A172 (cell line): Measurements from ENCODE around the gene TBCD. TPM values are rescaled to one million over a fixed set of nuclear protein-coding genes. Genes with fewer than 3 reads are reported as not detected.
"Not testable (repeated sequence)": the region's sequence is repeated elsewhere in the genome, so short reads cannot be mapped to it uniquely, and the experiment has no call there.

ENCODE experiments used
- DNase-seq: peaks from one replicate; pipeline ENCODE4 v3.0.0-alpha.2; 2015; ENCODE audit warnings: low spot score
- total RNA-seq: library from RNA; depleted of rRNA; stranded (reverse); fragments of >200 nt; shearing (Covaris generic); gene quantifications from 2 replicates; pipeline ENCODE4 v1.2.3, GENCODE V29; 2014

TBCD gene
- total RNA-seq, 1 experiment from 2014 or later = 38.7 TPM

DNA sequence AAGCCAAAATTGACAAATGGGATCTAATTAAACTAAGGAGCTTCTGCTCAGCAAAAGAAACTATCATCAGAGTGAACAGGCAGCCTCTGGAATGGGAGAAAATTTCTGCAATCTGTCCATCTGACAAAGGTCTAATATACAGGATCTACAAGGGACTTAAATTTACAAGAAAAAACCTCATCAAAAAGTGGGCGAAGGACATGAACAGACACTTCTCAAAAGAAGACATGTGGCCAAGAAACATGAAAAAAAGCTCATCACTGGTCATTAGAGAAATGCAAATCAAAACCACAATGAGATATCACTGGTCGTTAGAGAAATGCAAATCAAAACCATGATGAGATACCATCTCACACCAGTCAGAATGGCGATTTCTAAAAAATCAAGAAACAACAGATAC lies 203.2 kb downstream of the TBCD start:
- DNase-seq = not testable (repeated sequence)

DNA sequence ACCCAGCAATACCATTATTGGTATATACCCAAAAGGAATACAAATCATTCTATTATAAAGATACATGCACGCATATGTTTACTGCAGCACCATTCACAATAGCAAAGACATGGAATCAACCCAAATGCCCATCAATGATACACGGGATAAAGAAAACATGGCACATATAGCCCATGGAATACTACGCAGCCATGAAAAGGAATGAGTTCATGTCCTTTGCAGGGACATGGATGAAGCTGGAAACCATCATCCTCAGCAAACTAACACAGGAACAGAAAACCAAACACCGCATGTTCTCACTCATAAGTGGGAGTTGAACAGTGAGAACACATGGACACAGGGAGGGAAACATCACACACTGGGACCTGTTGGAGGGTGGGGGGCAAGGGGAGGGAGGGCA lies 203.8 kb downstream of the TBCD start:
- DNase-seq = not testable (repeated sequence)

DNA sequence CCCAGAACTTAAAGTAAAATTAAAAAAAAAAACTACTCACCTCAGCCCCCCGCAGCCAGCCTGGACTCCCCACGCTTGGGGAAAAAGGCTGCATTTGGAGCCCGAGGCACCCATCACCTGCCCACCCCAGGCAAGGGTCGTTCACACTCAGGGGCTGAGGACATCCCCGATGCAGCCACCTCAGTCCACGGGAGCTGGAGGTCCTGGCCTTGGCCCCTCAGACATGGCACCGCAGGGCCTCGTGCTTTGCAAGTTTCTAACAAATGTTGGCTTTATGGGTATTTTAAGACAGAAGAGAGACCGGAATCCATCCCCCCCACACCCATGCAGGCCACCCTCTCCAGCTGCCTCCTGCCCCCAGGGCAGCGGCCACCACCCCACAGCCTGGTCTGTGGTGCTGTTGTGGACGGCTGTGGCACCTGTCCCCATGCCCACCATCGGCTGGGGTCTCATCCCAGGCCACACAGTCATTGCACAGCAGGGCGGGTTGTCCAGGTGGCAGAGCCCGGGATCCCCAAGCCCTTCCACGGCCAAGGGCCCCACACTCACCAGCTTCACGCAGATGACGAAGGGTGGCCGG lies 204.4 kb downstream of the TBCD start:
- no peak for DNase-seq

DNA sequence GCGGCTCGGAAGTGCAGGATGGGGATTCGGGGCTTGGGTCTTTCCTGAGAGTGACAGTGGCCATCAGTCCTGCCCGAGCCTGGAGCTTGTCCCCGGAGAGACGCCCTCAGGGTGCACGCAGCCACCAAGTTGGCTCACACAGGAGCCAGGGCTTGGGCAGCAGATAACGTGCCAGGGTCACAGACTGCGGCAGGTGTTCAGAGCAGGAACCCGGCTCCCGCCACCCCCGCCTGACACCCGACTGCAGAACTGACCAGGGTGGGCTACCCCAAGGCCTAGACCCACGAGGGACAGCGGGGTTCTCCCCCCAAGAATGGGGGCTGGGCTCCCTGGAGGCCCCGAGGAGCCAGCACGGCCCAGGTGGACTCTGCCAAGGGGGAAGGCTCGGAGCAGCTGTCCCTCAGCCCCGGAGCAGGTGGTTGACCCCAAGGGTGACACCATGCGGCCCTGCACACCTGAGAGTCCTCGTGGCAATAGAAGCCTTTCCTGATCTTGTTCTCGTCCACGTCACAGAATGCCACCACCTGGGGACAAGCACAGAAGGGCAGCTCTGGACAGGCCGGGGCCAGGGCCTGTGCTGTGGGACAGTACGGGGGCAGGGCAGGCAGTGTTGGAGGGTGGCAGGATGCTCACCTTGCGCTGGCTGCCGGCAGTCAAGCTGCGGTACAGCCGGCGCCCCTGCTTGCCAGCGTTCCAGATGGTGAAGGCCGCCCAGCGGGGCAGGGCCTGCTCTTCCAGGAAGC lies 205.0 kb downstream of the TBCD start:
- no peak for DNase-seq

DNA sequence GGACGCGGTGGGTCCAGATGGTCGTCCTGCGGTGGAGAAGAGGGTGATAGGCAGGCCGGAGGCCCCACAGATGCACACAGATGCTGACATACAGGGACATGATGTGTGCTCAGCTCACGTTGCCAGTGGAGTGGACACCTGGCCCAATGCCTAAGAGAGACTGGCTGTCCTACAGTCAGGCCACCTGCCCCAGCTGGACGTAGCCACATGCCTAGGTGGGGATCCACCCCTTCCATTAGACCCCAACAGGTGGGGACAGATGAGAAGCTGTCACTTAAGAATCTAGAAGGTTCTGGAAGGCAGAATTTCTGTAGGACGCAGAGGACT lies 205.6 kb downstream of the TBCD start:
- DNase-seq = no peak

DNA sequence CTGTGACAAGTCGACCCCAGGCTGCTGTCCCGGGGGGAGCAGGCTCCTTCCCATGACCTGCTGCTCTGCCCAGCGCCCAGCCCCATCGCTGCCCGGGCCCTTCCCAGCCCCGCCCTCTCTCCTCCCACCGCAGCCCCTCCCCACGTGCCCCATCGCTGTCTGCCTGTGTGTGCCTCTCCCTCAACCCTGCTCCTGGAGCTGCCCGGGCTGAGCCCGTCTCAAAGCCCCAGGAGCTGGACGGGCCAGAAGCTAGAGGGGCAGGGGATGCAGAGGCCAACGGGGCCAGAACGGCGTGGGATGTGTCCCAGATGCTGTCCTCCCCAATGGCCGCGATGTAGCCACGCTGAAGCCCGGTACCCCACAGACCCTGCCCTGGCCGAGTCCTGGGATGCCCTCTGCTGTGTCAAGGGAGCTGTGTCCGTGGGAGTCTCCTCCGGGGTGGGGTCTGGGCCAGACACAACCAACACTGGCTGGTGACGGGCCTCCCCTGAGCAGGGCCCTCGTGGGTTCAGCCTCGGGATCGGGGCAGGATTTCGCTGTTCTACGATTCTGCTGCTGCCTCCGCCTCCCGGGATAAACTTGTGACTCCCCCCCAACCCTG lies 206.2 kb downstream of the TBCD start:
- DNase-seq = no peak

DNA sequence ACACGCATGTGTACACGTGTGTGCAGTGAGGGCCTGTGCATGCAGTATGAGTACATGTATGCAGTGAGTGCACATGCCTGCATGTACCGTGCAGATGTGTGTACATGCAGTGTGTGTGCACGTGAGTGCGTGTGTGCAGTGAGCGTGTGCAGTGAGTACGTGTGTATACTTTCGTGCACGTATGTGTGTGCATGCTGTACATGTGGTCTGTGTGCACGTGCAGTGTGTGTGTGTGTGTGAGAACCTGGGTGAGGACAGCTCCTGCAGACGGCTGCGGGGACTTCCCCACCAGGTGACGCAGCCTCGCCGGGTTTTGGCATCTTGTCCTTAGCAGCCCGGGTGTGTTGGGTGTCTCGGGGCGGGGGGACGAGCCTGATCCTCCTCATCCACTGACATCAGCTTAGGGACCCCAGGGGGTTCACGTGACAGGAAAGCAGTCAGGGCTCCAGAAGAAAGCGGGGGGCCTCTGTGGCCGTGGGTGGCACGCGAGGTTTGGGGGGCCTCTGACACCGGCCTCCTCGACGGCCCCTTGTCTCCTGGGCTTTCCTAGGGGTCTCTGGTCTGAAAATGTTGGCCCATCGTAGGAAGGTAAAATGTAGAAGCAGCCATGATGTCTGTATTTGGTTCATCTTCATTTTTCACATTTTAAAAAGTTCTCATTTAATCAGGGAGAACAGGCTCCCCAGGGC lies 207.5 kb downstream of the TBCD start:
- DNase-seq = no peak

DNA sequence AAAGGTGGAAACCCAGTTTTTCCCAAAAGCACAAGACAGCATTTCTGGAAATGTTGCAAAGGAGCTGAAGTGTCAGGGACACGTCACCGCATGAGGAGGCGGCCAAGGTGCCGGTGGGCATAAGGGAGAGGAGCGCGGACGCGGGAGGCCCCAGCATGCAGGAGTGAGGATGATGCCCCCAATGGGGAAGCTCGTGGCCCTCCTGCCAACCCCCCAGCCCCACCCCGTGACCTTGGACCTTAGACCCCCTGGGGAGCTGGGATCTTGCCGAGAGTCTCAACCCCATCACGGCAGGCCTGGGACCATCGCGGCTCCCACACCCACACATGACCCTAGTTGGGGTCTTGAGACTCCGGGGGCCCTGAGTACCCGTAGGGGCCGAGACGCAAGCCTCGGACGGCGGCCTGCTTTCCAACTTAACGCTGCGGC lies 208.1 kb downstream of the TBCD start:
- DNase-seq = no peak

DNA sequence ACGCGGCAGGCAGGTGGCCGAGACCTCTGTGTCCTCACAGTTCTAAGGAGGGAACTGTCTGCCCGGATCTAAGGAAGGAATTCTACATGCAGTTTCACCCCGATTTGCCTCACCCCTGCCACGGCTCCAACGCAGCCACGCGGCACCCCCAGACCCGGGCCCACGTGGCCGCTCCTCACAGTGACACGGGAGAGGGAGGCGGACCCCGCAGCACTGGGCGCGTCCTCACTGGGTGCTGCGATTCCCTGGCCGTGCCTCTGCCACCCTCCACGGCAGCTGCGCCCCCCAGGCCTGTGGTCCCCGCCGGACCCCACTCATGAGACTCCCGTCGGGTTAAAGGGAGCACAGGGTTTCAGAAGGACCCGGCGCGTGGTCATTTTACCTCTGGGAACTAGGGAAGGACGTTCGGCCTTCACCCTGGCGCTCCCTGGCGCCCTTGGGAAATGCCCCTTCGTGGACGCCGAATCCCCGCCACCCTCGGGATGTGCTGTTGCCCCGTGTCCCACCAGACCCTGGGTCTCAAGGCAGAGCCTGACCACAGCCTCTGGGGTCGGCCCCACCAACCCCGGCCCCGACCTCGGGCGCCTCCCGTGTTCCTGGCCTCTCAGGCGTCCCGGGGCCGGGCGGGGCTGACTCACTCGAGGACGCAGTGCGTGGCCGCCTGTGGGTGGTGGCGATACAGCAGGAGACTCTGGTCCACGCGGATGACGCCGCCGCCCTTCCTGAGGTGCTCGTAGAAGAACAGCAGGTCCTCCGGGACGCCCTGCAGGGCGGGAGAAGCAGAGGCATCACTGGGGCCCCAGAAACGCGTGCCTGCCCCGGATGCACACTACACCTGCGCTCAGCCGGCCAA lies 208.8 kb downstream of the TBCD start:
- DNase-seq = no peak

DNA sequence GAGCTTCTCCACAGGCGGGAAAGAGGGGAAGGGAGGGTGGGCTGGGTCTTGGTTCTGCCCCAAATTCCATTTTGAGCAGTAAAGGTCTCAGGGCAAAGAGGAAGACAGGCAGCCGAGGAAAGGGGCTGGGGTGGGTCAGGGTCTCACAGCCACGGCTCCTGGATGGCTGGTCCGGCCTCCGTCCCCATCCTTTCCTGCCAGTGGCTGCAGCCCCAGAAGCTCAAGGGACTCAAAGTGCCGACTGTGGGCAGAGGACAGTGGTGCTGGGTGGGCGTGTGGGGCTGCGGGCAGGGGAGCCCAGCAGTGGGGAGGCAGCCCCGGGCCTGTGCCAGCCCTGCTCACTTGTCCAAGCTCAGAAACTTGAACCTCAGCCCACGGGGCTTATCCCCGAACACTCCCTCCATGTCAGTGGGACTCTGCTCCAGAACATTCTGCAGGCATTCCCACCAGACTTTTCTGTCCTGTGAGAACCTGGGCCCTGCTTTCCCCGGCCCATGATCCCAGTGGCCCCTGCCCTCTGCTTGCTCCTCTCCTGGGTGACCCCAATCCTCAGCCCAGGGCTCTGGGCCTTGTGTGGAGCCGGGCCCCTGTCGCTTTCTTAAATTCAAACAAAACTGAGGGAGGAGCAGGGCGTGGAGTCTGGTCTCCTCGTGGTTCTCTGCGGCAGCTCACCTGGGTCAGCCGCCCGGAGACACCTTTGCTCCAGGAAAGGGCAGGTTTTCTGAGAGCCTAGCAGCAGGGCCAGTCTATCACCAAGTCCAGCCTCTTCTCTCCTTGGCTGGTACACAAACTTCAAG lies 209.7 kb downstream of the TBCD start:
- no peak for DNase-seq

DNA sequence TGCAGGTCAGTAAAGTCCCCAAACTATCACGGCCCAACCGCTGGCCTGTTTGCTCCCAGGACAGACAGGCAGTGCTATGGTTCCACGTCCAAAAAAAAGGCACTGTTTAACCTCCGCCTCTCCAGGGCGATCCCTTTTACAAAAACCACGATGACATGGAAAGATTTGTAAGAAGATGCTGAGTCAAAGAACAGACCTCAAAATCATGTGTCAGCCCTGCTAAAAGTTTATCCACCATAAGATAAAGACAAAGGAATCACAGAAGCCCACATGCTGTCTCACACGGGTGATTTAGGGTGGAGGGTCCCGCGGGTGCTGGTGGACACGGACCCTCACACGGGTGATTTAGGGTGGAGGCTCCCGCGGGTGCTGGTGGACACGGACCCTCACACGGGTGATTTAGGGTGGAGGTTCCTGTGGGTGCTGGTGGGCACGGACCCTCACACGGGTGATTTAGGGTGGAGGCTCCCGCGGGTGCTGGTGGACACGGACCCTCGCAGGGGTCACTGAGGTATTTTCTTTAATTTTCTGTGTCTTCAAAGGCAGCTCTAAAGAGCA lies 210.4 kb downstream of the TBCD start:
- DNase-seq = peak; percentile 30

DNA sequence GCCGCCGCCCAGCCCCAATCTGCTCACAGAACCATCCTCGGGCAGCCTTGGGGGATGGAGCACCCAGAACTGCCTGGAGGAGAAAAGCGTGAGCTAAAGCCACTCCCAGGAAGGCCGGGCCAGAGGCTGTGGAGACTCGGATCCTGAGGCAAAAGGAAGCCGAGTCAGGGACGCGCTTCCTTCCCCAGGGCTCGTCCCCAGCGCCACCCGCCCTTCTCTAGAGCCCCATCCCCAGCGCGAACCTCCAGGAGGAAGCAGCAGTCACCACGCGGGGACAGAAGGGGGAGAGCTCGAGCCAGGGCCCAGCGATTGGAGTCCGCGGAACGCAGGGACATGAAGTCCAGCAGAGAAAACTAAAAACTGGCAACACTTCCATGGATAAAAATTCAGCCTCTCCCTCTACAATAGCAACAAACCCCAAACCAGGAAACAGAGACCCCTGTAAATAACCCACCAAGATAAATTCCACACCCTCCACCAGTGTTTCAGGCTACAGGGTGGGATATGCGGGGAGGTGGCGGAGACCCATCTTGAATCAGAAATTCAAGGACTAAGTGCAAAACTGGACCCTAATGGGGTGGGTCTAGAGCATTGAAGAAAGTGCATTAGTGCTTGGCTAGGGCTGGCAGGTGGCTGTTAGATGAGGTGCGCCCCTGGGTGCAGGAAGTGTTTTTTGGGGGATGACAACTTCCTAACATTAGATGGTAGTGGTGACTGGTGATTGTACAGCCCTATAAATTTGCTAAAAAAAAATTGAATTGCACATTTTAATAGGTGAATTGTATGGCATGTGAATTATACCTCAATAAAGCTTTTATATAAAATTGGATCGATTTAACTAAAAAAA lies 211.5 kb downstream of the TBCD start:
- DNase-seq = no peak

DNA sequence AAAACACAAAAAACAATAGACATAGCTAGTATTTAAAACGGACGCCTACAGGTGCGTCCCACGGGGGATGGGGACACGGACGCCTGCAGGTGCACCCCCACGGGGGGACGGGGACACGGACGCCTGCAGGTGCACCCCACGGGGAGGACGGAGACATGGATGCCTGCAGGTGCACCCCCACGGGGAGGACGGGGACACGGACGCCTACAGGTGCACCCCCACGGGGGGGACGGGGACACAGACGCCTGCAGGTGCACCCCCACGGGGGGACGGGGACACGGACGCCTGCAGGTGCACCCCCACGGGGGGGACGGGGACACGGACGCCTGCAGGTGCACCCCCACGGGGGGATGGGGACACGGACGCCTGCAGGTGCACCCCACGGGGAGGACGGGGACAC lies 212.6 kb downstream of the TBCD start:
- DNase-seq = not testable (repeated sequence)

DNA sequence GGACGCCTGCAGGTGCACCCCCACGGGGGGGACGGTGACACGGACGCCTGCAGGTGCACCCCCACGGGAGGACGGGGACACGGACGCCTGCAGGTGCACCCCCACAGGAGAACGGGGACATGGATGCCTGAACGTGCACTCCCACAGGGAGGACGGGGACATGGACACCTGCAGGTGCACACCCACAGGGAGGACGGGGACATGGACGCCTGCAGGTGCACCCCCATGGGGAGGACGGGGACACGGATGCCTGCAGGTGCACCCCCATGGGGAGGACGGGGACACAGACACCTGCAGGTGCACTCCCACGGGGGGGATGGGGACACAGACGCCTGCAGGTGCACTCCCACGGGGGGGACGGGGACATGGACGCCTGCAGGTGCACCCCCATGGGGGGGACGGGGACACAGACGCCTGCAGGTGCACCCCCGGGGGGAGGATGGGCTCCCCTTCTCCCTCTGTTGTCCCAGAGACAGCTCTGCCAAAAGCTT lies 213.0 kb downstream of the TBCD start:
- DNase-seq = no peak

DNA sequence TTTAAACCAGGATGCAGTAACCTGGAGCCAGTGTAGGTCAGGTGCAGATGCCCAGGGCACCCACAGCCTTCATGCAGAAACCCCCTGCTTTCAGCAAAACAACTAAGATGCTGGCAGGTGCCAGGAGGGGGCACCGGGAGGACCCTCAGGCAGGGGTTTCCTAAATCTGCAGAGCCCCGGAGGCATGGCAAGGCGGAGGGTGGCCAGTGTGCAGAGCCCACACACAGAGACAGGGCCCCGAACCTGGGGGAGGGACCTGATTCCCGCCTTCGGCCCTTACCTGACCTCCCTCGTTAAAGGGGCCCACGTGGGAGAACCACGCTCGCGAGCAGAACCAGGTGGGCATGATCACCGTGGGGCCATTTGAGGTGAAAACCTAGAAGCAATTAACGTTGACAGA lies 213.5 kb downstream of the TBCD start:
- no peak for DNase-seq

DNA sequence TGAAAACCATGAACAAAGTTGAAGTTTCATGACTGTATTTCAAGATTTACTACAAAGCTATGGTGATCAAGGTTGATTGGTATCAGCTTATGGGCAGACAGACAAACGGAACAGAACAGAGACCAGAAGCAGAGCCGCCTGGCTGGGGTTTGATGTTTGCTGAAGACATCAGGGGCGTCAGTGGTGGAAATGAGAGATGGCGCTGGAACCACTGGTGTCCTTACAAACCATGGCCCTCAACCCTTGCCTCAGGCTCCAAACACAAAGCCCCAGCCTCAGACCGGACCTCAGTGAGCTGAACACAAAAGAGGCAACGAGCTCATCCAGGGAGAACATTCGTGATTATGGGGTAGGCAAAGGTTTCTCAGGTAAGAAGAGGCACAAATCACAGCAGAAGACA lies 214.6 kb downstream of the TBCD start:
- no peak for DNase-seq

DNA sequence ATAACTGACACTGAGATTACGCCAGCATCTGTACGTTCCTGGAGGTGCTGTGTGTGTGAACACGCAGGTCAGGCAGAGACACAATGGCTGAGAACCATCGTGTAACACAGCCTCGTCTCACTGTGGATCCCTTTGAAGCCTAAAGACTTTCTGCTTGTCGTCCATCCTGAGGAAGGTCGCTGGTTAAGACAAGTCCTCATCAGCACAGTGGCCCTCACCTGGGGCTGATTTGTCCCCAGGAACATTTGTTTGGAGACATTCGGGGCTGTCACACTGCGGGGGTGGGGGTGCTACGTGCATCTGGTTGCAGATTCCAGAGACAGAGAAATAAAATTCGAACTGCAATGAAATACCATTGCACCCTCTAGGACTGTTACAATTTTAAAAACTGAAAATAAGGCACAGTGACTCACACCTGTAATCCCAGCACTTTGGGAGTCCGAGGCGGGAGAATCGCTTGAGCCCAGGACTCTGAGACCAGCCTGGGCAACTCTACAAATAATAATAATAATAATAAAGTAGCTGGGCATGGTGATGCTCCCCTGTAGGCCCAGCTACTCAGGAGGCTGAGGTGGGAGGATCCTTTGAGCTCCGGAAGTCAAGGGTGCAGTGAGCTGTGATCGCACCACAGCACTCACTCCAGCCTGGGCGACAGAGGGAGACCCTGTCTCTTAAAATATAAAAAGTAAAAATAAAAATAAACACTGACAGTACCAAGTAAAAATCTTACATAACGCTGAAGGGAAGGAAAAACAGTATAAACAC lies 215.6 kb downstream of the TBCD start:
- no peak for DNase-seq

DNA sequence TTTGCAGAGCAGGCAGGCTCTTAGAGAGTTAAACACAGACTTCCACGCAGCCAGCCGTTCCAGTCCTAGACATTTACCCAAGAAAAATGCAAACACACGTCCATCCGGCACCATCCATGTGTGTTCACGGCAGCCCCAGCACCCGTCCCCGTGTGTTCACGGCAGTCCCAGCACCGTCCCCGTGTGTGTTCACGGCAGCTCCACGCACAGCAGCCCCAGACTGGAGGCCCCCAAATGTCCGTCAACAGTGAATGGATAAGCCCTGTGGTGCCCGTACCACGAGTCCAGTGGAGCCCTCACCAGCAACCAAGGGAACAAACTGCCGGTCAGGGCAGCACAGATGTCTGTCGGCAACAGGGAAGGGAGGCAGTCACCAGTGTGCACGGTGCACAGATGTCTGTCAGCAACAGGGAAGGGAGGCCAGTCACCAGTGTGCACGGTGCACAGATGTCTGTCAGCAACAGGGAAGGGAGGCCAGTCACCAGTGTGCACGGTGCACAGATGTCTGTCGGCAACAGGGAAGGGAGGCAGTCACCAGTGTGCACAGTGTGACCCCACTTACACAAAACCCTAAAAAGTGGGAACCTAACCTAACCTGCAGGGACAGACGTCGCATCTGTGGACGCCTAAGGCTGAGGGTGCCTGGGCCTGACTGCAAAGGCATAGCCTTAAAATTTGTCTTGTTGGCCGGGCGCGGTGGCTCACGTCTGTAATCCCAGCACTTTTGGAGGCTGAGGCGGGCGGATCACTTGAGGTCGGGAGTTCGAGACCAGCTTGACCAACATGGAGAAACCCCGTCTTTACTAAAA lies 216.4 kb downstream of the TBCD start:
- not testable (repeated sequence) for DNase-seq
